Activated CD4-positive, CD25-positive, alpha-beta regulatory T cell treated with anti-CD3 and anti-CD28 coated beads, Interleukin-2, amount 50 U/mL, for 16 hours (primary cell): ENCODE measurements around the gene EML3.
A peak's percentile ranks its signal among the peaks of the same experiment; 100 is the strongest.
"Not testable (repeated sequence)": the region's sequence is repeated elsewhere in the genome, so short reads cannot be mapped to it uniquely, and the experiment has no call there.

Experiments used
- DNase-seq: peaks from one replicate; pipeline ENCODE4 v3.0.0-alpha.2; 2020; ENCODE audit warnings: low read depth, low spot score

The EML3 gene

DNA sequence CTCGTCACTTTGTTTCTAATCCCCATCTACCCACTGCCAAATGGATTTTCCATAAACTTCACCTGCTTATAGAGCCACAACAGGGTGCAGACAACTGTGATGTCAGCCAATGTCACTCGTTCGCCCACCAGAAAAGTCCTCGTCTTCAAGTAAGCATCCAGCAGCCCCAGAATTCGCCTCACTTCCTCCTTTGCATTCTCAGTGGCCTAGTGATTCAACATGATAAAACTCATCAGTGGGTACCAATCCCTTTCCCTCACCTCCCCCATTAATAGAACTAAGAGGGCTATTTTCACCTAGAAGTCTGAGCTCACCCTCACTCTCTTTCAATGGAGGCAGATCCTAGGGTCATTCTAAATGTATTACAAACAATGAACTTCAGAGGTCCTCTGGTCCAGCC, 41.7 kb downstream of the EML3 start:
- not testable (repeated sequence) for DNase-seq

- no peak for DNase-seq
Observed at GRCh38 chr11:62569611-62570010, 43.0 kb downstream of the EML3 start.

DNA sequence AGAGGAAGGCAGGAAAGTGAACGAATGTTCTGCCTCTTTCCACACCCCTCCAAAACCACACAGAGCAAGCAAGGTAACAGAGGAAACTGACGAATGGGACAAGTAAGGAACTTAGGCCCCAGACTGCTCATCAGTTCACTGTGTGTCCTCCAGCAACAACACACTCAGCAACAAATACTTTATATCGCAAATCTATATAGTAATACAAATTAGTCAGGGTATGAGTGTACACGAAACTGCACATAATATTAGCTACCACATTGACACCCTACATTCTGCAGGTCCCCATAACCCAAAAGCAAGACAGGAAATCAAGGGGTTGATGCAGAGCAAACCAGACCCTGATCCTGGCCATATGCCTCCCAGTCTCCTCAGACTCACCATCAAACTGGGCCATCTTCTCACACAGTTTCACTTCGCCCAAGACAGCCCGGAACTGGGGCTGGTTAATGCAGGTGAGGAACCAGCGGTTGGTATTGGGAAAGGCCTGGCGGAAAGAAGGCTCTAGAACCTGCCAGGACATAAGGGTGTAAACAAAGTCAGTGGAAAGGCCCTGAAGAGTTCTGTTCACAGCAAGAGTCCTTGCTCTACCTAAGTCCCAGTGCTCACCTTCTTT, 45.4 kb downstream of the EML3 start:
- no peak for DNase-seq

DNA sequence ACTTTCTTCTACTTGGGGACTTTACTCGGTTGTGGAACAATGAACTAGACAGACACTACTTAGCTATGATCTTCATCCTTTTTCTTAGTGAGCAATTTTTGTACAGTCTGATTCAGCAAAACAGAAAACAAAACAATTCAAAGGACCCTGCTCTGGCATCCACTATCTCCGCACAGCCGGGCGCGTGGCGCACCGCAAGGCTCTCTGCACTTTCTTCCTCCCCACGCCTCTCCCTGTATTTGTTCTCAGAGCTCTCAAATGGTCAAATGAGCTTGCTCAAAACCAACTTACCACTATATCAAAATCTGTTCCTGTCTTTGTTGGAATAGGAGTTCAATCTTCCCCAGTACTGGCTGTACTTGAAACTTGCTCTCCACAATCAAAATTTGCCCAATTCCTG, 46.3 kb downstream of the EML3 start:
- DNase-seq = no peak

- no peak for DNase-seq
Observed at GRCh38 chr11:62565100-62565802, 47.3 kb downstream of the EML3 start.

DNA sequence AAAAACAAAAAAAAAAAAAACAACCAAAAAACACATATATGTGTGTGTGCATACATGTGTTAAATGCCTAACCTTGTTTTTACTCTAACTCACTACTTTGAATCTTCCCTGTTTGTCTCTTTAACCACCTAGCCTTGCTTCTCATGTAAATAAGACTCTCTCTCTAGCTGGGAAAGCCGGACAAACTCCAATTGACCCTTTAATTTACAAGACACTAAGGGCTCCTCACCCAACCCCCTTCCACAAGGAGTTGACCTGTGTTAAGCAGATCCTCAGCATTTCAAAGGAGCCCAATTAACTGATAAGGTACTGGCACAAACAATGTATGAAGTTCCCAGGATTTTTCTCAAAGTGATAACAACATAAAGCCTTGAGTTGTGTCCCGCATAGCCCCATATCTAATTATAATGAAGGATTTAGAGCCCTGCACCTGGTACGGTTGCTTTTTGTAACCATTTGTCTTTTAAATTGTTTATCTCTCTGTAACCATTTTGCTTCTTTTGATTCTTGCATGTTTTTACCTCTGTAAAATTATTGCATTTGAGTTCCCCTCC, 50.8 kb downstream of the EML3 start:
- DNase-seq = not testable (repeated sequence)

- DNase-seq = no peak
Observed at GRCh38 chr11:62560566-62561103, 51.9 kb downstream of the EML3 start.

DNA sequence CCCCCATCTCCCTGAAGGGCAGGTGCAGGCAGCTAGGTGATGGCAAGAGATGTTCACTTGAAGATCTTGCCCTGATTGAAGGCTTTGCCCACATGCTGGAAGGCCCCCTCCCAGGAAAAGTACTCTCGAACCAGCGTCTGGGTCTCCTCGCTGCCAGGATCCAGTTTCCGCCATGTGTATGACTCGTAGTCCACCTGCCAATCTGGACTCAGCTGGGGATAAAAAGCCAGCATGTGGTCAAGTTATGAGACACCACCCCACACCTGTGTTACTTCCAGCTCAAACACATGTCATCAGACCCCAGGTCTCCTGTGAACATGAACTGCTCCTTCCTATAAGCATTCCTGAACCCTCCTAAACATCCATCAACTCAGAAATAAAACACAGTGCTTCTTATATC, 52.9 kb downstream of the EML3 start:
- not testable (repeated sequence) for DNase-seq

GRCh38 chr11:62559204-62559603, 53.4 kb downstream of the EML3 start:
- DNase-seq = no peak

- DNase-seq = no peak
Observed at GRCh38 chr11:62558669-62559068, 53.9 kb downstream of the EML3 start.

- no peak for DNase-seq
Observed at GRCh38 chr11:62556875-62557631, 55.5 kb downstream of the EML3 start.

DNA sequence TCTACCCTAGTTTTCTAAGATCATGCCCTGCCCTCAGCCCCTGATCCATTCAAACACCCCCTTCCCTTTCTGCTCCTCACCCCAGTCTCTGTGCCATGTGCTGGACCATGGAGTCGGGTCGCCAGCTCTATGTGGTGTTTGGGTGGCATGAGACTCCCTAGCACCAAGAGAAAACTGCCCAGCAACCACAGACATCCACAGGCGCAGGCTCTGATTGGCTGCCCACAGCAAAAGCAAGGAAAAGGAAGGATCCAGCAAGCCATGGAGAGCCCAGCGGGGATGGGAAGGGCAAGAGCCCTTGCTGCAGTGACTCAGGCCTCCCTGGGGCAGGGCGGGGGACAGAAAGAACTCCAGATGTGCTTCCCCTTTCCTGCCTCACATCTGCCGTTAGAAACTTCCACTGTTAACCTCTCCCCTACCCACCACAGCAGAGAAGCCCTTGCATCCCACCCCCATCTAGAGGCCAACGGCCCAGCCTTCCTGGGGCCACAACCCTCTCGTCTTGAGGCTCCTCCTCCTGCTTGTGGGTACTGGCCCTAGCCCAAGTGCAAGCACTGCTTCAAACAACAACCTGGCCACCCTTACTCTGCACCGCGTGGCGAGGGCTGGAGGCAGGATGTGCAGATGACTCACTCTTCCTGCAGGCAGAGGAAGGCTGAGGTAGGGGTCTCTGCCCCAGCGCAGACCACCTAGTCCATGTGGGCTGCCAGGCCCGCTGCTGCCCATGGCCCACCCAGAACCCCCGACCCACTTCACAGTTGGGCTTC, 56.3 kb downstream of the EML3 start:
- no peak for DNase-seq

DNA sequence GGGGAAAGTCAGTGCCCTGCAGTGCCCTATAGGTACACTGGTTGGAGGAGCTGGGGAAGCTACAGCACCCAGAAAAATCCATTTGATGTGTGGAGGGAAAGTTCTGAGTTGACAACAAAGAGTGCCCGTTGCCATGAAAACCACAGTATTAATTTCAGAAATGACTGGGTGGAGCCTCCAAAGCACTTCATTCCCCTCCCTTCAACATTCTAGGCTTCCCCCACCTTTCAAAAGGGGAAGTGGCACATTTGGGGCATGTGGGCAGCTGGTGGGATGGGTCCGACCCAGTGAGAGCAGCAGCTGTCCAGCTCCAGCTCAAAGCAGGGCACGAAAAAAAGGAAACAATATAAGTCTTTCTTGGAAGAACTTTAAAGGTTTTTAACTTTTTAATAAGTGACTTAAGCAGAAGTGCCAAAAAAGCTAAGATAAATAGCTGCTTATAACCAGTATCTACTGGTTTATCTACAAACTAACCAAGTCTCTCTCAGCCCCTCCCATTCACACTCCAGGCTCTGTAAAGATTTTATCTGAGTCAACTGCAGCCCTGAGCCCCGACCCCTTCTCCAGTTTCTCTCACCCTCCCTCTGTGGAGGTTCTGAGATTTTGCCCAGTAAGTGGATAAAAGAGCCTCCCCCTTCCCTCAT, 57.0 kb downstream of the EML3 start:
- DNase-seq = peak; percentile 55

GRCh38 chr11:62554387-62555167, 58.0 kb downstream of the EML3 start:
- DNase-seq = no peak

- no peak for DNase-seq
Observed at GRCh38 chr11:62553839-62554361, 58.7 kb downstream of the EML3 start.

- DNase-seq = no peak
Observed at GRCh38 chr11:62553080-62553838, 59.3 kb downstream of the EML3 start.

GRCh38 chr11:62552485-62553079, 60.0 kb downstream of the EML3 start:
- DNase-seq = no peak
